GM23248 (cell line): Measurements from ENCODE around the gene TPRG1.

ENCODE experiments used
- EZH2 ChIP-seq: fragments of 200-600 bp; sonication (generic); IDR thresholded peaks from 2 replicates; pipeline ENCODE4 v1.6.1; 2018; ENCODE audit warnings: antibody characterized with exemption, mild to moderate bottlenecking; ENCODE audit not compliant: insufficient read depth, poor library complexity, severe bottlenecking
- EZH2phosphoT487 ChIP-seq: fragments of 200-600 bp; sonication (generic); IDR thresholded peaks from 2 replicates; pipeline ENCODE4 v1.6.1; 2018; ENCODE audit warnings: antibody characterized with exemption, moderate library complexity, mild to moderate bottlenecking, low read depth; ENCODE audit not compliant: insufficient read depth

GRCh38 chr3:189303584-189303983 is 131.8 kb downstream of the TPRG1 start:
- TF ChIP-seq EZH2phosphoT487, result no peak
- TF ChIP-seq EZH2, result no peak
